A673 (cell line): ENCODE data around the gene SLC29A3.

Experiments used
- EZH2 ChIP-seq: fragments of 200-600 bp; sonication (generic); IDR thresholded peaks from 2 replicates; pipeline ENCODE4 v1.6.1; 2017; ENCODE audit warnings: borderline replicate concordance, low read depth, mild to moderate bottlenecking, mixed read lengths, antibody characterized with exemption, low read length; ENCODE audit not compliant: poor library complexity, severe bottlenecking
- TF ChIP-seq, protein P1 (sequence below): fragments of 300-800, 200-600 bp; sonication (generic); conservative IDR thresholded peaks from 2 replicates; pipeline ENCODE4 v1.5.1; 2017; ENCODE audit warnings: low read depth, mild to moderate bottlenecking, antibody characterized with exemption, low read length, moderate library complexity, mixed read lengths

DNA sequence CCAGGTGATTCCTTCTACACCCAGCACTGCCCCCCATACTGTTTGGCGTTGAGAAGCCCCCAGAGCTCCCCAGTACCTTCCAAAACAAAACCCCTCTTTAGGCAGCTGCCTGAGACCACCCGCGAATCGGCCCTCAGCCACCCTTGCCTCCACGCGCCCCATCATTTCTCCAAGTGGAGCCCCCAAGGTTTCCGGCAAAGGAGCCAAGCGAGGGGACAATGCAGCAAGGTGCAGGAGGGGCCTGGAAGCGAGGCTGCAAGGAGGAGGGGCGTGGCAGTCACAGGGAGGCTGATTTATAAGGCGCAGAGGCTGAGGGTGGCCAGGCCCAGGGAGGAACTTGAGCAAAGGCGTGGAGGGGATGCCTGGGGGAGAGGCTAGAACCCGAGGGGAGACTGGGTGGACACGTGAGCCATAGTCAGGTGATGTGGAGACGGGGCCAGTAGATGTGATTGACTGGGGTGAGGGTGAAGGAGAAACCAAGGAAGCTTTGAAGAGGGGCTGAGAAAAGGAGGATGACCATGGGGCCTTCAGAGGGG, 16.2 kb downstream of the SLC29A3 start:
- TF ChIP-seq, protein P1, sequence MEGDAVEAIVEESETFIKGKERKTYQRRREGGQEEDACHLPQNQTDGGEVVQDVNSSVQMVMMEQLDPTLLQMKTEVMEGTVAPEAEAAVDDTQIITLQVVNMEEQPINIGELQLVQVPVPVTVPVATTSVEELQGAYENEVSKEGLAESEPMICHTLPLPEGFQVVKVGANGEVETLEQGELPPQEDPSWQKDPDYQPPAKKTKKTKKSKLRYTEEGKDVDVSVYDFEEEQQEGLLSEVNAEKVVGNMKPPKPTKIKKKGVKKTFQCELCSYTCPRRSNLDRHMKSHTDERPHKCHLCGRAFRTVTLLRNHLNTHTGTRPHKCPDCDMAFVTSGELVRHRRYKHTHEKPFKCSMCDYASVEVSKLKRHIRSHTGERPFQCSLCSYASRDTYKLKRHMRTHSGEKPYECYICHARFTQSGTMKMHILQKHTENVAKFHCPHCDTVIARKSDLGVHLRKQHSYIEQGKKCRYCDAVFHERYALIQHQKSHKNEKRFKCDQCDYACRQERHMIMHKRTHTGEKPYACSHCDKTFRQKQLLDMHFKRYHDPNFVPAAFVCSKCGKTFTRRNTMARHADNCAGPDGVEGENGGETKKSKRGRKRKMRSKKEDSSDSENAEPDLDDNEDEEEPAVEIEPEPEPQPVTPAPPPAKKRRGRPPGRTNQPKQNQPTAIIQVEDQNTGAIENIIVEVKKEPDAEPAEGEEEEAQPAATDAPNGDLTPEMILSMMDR, result no peak
- no peak for TF ChIP-seq EZH2
